Calu3 (cell line): ENCODE measurements around the gene COL6A3. TPM values are rescaled to one million over a fixed set of nuclear protein-coding genes. Genes with fewer than 3 reads are reported as not detected.

ENCODE experiments used
- BruUV-seq: library from RNA; stranded (reverse); fragments of 400-500 nt; replicated peaks from 2 replicates; lab custom pipeline; 2021; lab: Mats Ljungman, UMichigan
- CTCF ChIA-PET: fragments of 300-600 bp; sonication (Branson Sonifier 250); formaldehyde crosslinking; loops from one replicate; lab custom pipeline; 2022; ENCODE audit warnings: antibody characterized with exemption; lab: Charles Lee
- DNase-seq: peaks from one replicate; pipeline ENCODE4 v3.0.0; 2022
- H3K27ac Mint-ChIP-seq: one replicate; pipeline ENCODE4 v1.8.0; 2022; ENCODE audit warnings: mixed read lengths; ENCODE audit not compliant: unreplicated experiment
- H3K27me3 Mint-ChIP-seq: one replicate; pipeline ENCODE4 v1.8.0; 2022; ENCODE audit warnings: mixed read lengths; ENCODE audit not compliant: unreplicated experiment
- H3K36me3 Mint-ChIP-seq: one replicate; pipeline ENCODE4 v1.8.0; 2022; ENCODE audit warnings: mild to moderate bottlenecking, moderate library complexity, mixed read lengths; ENCODE audit not compliant: insufficient read depth, unreplicated experiment
- H3K4me1 Mint-ChIP-seq: one replicate; pipeline ENCODE4 v1.8.0; 2022; ENCODE audit warnings: mild to moderate bottlenecking, low read depth, mixed read lengths; ENCODE audit not compliant: unreplicated experiment
- H3K4me3 Mint-ChIP-seq: one replicate; pipeline ENCODE4 v1.8.0; 2022; ENCODE audit warnings: mild to moderate bottlenecking, low read depth, moderate library complexity, mixed read lengths; ENCODE audit not compliant: unreplicated experiment
- H3K9me3 Mint-ChIP-seq: one replicate; pipeline ENCODE4 v1.8.0; 2022; ENCODE audit warnings: low read depth, mixed read lengths; ENCODE audit not compliant: unreplicated experiment
- CTCF ChIP-seq: fragments of 200-600 bp; IDR thresholded peaks from one replicate; pipeline ENCODE4 v1.8.0; 2022; ENCODE audit warnings: antibody characterized with exemption; ENCODE audit not compliant: unreplicated experiment
- intact Hi-C: fragments of 100-400 bp; cut with micrococcal nuclease; formaldehyde crosslinking; loops from one replicate; pipeline ENCODE4 v1.10.0; 2022; ENCODE audit not compliant: unreplicated experiment
- total RNA-seq: library from RNA; stranded (reverse); gene quantifications from 2 replicates; pipeline ENCODE4 v1.2.3, GENCODE V29; 2022

COL6A3 gene
- total RNA-seq, 1 experiment from 2014 or later = 0.07 TPM

GRCh38 chr2:237343993-237344392 is 70.0 kb downstream of the COL6A3 start:
- Mint-ChIP-seq H3K27me3 (peaks cover 71% of the 10 kb centered on the region), H3K36me3 (no peaks in the 10 kb centered on the region), H3K9me3 (no peaks in the 10 kb centered on the region), H3K27ac (no peak overlapping the region), H3K4me3 (no peak overlapping the region), H3K4me1 (no peaks in the 10 kb centered on the region)
- CTCF ChIA-PET = interaction anchor here (0.7 kb wide), 1 partner anchor 62 kb away, joined by 3 read pairs; no protein-coding TSS in a partner anchor
- intact Hi-C loops = no loop called here
- no TSS peak for BruUV-seq
- no peak for DNase-seq
- TF ChIP-seq CTCF = no peak

- CTCF ChIA-PET = no interaction called here
- peaks cover 50% of the 10 kb centered on the region for H3K27me3 Mint-ChIP-seq
- BruUV-seq = no TSS peak
- no peak overlapping the region for H3K27ac Mint-ChIP-seq
- TF ChIP-seq CTCF = no peak
- no peak overlapping the region for H3K4me3 Mint-ChIP-seq
- DNase-seq = no peak
- no peaks in the 10 kb centered on the region for H3K36me3 Mint-ChIP-seq
- H3K4me1 Mint-ChIP-seq = no peaks in the 10 kb centered on the region
- no peaks in the 10 kb centered on the region for H3K9me3 Mint-ChIP-seq
- intact Hi-C loops = no loop called here
Observed at GRCh38 chr2:237341872-237342271, 72.1 kb downstream of the COL6A3 start.

GRCh38 chr2:237337586-237337985 is 76.4 kb downstream of the COL6A3 start:
- no peaks in the 10 kb centered on the region for H3K4me1 Mint-ChIP-seq
- TF ChIP-seq CTCF = no peak
- DNase-seq = no peak
- H3K36me3 Mint-ChIP-seq = no peaks in the 10 kb centered on the region
- H3K9me3 Mint-ChIP-seq = no peaks in the 10 kb centered on the region
- no TSS peak for BruUV-seq
- CTCF ChIA-PET = no interaction called here
- no peak overlapping the region for H3K27ac Mint-ChIP-seq
- H3K27me3 Mint-ChIP-seq = peaks cover 26% of the 10 kb centered on the region
- H3K4me3 Mint-ChIP-seq = no peak overlapping the region
- intact Hi-C loops = no loop called here

- no peaks in the 10 kb centered on the region for H3K9me3 Mint-ChIP-seq
- DNase-seq = no peak
- H3K4me3 Mint-ChIP-seq = no peak overlapping the region
- H3K36me3 Mint-ChIP-seq = no peaks in the 10 kb centered on the region
- peaks cover 14% of the 10 kb centered on the region for H3K27me3 Mint-ChIP-seq
- no peaks in the 10 kb centered on the region for H3K4me1 Mint-ChIP-seq
- H3K27ac Mint-ChIP-seq = no peak overlapping the region
- TF ChIP-seq CTCF = no peak
- CTCF ChIA-PET = no interaction called here
- no TSS peak for BruUV-seq
- intact Hi-C loops = no loop called here
Observed at GRCh38 chr2:237336131-237336530, 77.8 kb downstream of the COL6A3 start.
